Gastroesophageal sphincter (tissue), 4 donors: ENCODE results near the gene CPVL. TPM values are rescaled to one million over a fixed set of nuclear protein-coding genes. Genes with fewer than 3 reads are reported as not detected.

Experiments
- ATAC-seq: fragments of 150-250 bp; one replicate; pipeline ENCODE4 v1.9.1; 2016; ENCODE audit warnings: mild to moderate bottlenecking, moderate library complexity
- H3K27ac ChIP-seq, 4 donors: fragments of 200-600 bp; sonication (generic) in 3 of 4; 1 replicate in 3 of 4; 2 replicates in 1 of 4; pipeline ENCODE4 v1.5.1; 2016 to 2019
- H3K27me3 ChIP-seq: fragments of 200-600 bp; sonication (generic); one replicate; pipeline ENCODE4 v1.5.1; 2019
- H3K36me3 ChIP-seq, 2 donors: fragments of 200-600 bp; sonication (generic); one replicate each; pipeline ENCODE4 v1.5.1; 2019; ENCODE audit warnings: control low read depth in 1 of 2
- H3K4me1 ChIP-seq, 3 donors: fragments of 200-600 bp; sonication (generic); 1 replicate in 2 of 3; 2 replicates in 1 of 3; pipeline ENCODE4 v1.5.1; 2016 to 2019; ENCODE audit warnings: control low read depth in 2 of 3
- H3K4me3 ChIP-seq, 2 donors: fragments of 200-600 bp; sonication (generic); one replicate each; pipeline ENCODE4 v1.5.1; 2019; ENCODE audit warnings: mild to moderate bottlenecking in 1 of 2, moderate library complexity in 1 of 2
- H3K9me3 ChIP-seq, 3 donors: fragments of 200-600 bp; sonication (generic); one replicate each; pipeline ENCODE4 v1.5.1; 2017 to 2019; ENCODE audit warnings: control low read depth in 2 of 3
- CTCF ChIP-seq, 4 experiments: fragments of 200-600 bp in 2 of 4; fragments of 450-650 bp in 2 of 4; sonication (generic) in 1 of 4; IDR thresholded peaks; one replicate each; pipeline ENCODE4 v1.5.1; 2017 to 2019; ENCODE audit warnings: antibody characterized with exemption in 4 of 4, mild to moderate bottlenecking in 2 of 4, moderate library complexity in 2 of 4
- EP300 ChIP-seq: sonication (generic); formaldehyde crosslinking; IDR thresholded peaks from one replicate; pipeline ENCODE4 v1.6.1; 2017; ENCODE audit warnings: antibody characterized with exemption, mild to moderate bottlenecking
- POLR2A ChIP-seq, 2 donors: fragments of 450-650 bp; IDR thresholded peaks; one replicate each; pipeline ENCODE4 v1.6.1; 2017; ENCODE audit warnings: antibody characterized with exemption in 2 of 2, mild to moderate bottlenecking in 2 of 2, moderate library complexity in 1 of 2
- POLR2AphosphoS5 ChIP-seq: sonication (generic); formaldehyde crosslinking; IDR thresholded peaks from one replicate; pipeline ENCODE4 v1.6.1; 2017; ENCODE audit warnings: antibody characterized with exemption
- WGBS, 2 donors: methylation state at CpG; one replicate each; pipeline ENCODE4 v1.1.5; 2018; ENCODE audit warnings: low coverage in 1 of 2; 5-methylcytosine and 5-hydroxymethylcytosine counted together
- total RNA-seq, 4 donors: library from RNA; depleted of rRNA; stranded (reverse); fragments of >200 nt; gene quantifications; one replicate each; pipeline ENCODE4 v1.1.0, GENCODE V29; 2016

Gene CPVL
- total RNA-seq, 4 donors from 2014 or later, result 4.8 to 24.6 (median 15.1) TPM

- TF ChIP-seq EP300, result no peak
- TF ChIP-seq POLR2AphosphoS5, result no peak
- TF ChIP-seq POLR2A (IDR thresholded peaks at IDR 0.05), result no peak
- no peak for TF ChIP-seq CTCF (IDR thresholded peaks at IDR 0.05)
- no peak for ATAC-seq
- H3K27me3 ChIP-seq, result peaks cover 54% of the 10 kb centered on the region
Observed at GRCh38 chr7:29192811-29193210, 46.5 kb upstream of the CPVL start.

GRCh38 chr7:29192323-29192722, 46.0 kb upstream of the CPVL start:
- H3K9me3 ChIP-seq, result no peaks in the 10 kb centered on the region
- WGBS, 2 donors, result 93 to 100% methylated on average over 1 of the region's 1 CpG
- H3K27ac ChIP-seq, result no peak overlapping the region
- ATAC-seq, result no peak
- H3K36me3 ChIP-seq, result no peaks in the 10 kb centered on the region
- peaks cover 54% of the 10 kb centered on the region for H3K27me3 ChIP-seq
- TF ChIP-seq EP300, result no peak
- TF ChIP-seq POLR2A (IDR thresholded peaks at IDR 0.05), result no peak
- no peak for TF ChIP-seq CTCF (IDR thresholded peaks at IDR 0.05)
- TF ChIP-seq POLR2AphosphoS5, result no peak
- peaks cover 0 to 34% (median 5%) of the 10 kb centered on the region in 3 donors for H3K4me1 ChIP-seq
- no peak overlapping the region for H3K4me3 ChIP-seq

More at GRCh38 chr7:29192811-29193210, 46.5 kb upstream of the CPVL start:
- no peaks in the 10 kb centered on the region for H3K36me3 ChIP-seq
- WGBS, 2 donors, result 82 to 84% methylated on average over 3 to 4 of the region's 8 CpGs
- H3K27ac ChIP-seq, result no peak overlapping the region
- H3K9me3 ChIP-seq, result no peaks in the 10 kb centered on the region
- no peak overlapping the region for H3K4me3 ChIP-seq
- H3K4me1 ChIP-seq, result peaks cover 0 to 34% (median 5%) of the 10 kb centered on the region in 3 donors

- H3K27me3 ChIP-seq, result peaks cover 38% of the 10 kb centered on the region
- 66 to 79% methylated on average over 5 of the region's 5 CpGs for WGBS, 2 donors
- no peak overlapping the region for H3K4me3 ChIP-seq
- TF ChIP-seq CTCF (IDR thresholded peaks at IDR 0.05) (no peak), POLR2A (IDR thresholded peaks at IDR 0.05) (no peak), POLR2AphosphoS5 (no peak), EP300 (no peak)
- H3K9me3 ChIP-seq, result no peaks in the 10 kb centered on the region
- no peak for ATAC-seq
- peaks cover 0 to 27% (median 5%) of the 10 kb centered on the region in 3 donors for H3K4me1 ChIP-seq
- H3K36me3 ChIP-seq, result no peaks in the 10 kb centered on the region
- H3K27ac ChIP-seq, result no peak overlapping the region
Observed at GRCh38 chr7:29190349-29191045, 44.2 kb upstream of the CPVL start.

- no peaks in the 10 kb centered on the region for H3K9me3 ChIP-seq
- no peaks in the 10 kb centered on the region for H3K36me3 ChIP-seq
- H3K4me3 ChIP-seq, result no peak overlapping the region
- H3K27ac ChIP-seq, result no peak overlapping the region
- 20 to 26% methylated on average over 1 to 10 of the region's 16 CpGs for WGBS, 2 donors
- H3K27me3 ChIP-seq, result peaks cover 31% of the 10 kb centered on the region
- TF ChIP-seq CTCF (IDR thresholded peaks at IDR 0.05), result peak; percentile 48 to 85 (median 73)
- TF ChIP-seq POLR2A (IDR thresholded peaks at IDR 0.05), result no peak
- no peak for ATAC-seq
- peaks cover 0 to 20% (median 5%) of the 10 kb centered on the region in 3 donors for H3K4me1 ChIP-seq
Observed at GRCh38 chr7:29189743-29190201, 43.4 kb upstream of the CPVL start.

GRCh38 chr7:29185613-29186012, 39.3 kb upstream of the CPVL start:
- WGBS, 2 donors, result 83 to 89% methylated on average over 6 of the region's 6 CpGs
- no peak for ATAC-seq

More at GRCh38 chr7:29185613-29186012, 39.3 kb upstream of the CPVL start:
- H3K9me3 ChIP-seq, result no peaks in the 10 kb centered on the region
- no peaks in the 10 kb centered on the region for H3K36me3 ChIP-seq
- no peak overlapping the region for H3K27ac ChIP-seq
- H3K4me3 ChIP-seq, result no peak overlapping the region
- peaks cover 0 to 6% (median 0%) of the 10 kb centered on the region in 3 donors for H3K4me1 ChIP-seq
- no peaks in the 10 kb centered on the region for H3K27me3 ChIP-seq
- TF ChIP-seq POLR2A (IDR thresholded peaks at IDR 0.05) (no peak), EP300 (no peak), POLR2AphosphoS5 (no peak), CTCF (IDR thresholded peaks at IDR 0.05) (no peak)
